Renal pelvis (tissue), 4 donors: ENCODE results near the gene MINK1. TPM values are rescaled to one million over a fixed set of nuclear protein-coding genes. Genes with fewer than 3 reads are reported as not detected.
A peak's percentile ranks its signal among the peaks of the same experiment; 100 is the strongest.
"Not testable (repeated sequence)": the region's sequence is repeated elsewhere in the genome, so short reads cannot be mapped to it uniquely, and the experiment has no call there.

Experiments used
- DNase-seq: peaks from one replicate; pipeline ENCODE4 v3.0.0-alpha.2; 2013
- polyA plus RNA-seq, 3 donors: library from polyadenylated mRNA; unstranded; fragments of 120-200 nt; gene quantifications; one replicate each; pipeline ENCODE4 v1.2.1, GENCODE V29; 2013; ENCODE audit not compliant: insufficient read length in 3 of 3

Gene MINK1
- polyA plus RNA-seq, 3 donors: 51.2 to 70.4 (median 69.7) TPM

DNA sequence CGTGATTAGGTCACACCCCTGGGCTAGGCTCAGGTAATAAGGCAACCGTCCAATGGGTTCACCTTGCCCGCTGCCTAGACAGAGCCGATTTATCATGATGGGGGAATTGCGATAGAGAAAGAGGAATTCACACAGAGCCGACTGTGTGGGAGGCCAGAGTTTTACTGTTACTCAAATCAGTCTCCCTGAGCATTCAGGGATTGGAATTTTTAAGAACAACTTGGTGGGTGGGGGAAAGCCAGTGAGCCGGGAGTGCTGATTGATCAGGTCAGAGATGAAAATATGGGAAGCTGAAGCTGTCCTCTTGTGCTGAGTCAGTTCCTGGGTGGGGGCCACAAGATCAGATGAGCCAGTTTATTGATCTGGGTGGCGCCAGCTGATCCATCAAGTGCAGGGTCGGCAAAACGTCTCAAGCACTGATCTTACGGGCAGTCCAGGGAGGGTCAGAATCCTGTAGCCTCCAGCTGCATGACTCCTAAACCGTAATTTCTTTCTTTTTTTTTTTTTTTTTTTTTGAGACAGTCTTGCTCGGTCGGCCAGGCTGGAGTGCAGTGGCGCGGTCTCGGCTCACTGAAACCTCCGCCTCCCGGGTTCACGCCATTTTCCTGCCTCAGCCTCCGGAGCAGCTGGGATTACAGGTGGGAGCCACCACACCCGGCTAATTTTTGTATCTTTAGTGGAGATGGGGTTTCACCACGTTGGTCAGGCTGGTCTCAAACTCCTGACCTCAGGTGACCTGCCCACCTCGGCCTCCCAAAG lies 93.6 kb downstream of the MINK1 start:
- not testable (repeated sequence) for DNase-seq

DNA sequence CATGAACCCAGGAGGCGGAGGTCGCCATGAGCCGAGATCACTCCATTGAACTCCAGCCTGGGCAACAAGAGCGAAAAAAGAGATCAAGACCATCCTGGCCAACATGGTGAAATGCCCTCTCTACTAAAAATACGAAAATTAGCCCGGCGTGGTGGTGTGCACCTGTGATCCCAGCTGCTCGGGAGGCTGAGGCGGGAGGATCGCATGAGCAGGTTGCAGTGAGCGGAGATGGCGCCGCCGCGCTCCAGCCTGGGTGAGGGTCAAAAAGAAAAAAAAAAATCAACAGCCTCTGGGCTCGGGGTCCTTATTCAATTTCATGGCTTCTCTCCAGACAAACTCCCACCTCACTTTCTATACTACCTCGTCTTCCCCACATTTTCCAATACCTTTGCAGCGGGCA lies 95.7 kb downstream of the MINK1 start:
- DNase-seq: no peak

GRCh38 chr17:4931963-4932362 lies 98.8 kb downstream of the MINK1 start, which contains the start of gene GP1BA:
Gene GP1BA, plus strand, starts transcription at chr17:4932277. Its CDS starts 328 bp downstream, at chr17:4932605.
- DNase-seq: no peak

DNA sequence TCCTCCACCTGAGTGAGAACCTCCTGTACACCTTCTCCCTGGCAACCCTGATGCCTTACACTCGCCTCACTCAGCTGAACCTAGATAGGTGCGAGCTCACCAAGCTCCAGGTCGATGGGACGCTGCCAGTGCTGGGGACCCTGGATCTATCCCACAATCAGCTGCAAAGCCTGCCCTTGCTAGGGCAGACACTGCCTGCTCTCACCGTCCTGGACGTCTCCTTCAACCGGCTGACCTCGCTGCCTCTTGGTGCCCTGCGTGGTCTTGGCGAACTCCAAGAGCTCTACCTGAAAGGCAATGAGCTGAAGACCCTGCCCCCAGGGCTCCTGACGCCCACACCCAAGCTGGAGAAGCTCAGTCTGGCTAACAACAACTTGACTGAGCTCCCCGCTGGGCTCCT lies 99.6 kb downstream of the MINK1 start:
- no peak for DNase-seq

DNA sequence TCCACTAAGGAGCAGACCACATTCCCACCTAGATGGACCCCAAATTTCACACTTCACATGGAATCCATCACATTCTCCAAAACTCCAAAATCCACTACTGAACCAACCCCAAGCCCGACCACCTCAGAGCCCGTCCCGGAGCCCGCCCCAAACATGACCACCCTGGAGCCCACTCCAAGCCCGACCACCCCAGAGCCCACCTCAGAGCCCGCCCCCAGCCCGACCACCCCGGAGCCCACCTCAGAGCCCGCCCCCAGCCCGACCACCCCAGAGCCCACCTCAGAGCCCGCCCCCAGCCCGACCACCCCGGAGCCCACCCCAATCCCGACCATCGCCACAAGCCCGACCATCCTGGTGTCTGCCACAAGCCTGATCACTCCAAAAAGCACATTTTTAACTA lies 100.5 kb downstream of the MINK1 start:
- no peak for DNase-seq

DNA sequence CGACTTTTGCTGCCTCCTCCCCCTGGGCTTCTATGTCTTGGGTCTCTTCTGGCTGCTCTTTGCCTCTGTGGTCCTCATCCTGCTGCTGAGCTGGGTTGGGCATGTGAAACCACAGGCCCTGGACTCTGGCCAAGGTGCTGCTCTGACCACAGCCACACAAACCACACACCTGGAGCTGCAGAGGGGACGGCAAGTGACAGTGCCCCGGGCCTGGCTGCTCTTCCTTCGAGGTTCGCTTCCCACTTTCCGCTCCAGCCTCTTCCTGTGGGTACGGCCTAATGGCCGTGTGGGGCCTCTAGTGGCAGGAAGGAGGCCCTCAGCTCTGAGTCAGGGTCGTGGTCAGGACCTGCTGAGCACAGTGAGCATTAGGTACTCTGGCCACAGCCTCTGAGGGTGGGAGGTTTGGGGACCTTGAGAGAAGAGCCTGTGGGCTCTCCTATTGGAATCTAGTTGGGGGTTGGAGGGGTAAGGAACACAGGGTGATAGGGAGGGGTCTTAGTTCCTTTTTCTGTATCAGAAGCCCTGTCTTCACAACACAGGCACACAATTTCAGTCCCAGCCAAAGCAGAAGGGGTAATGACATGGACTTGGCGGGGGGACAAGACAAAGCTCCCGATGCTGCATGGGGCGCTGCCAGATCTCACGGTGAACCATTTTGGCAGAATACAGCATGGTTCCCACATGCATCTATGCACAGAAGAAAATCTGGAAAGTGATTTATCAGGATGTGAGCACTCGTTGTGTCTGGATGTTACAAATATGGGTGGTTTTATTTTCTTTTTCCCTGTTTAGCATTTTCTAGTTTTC lies 101.2 kb downstream of the MINK1 start:
- DNase-seq: no peak

GRCh38 chr17:4935650-4936049 lies 102.5 kb downstream of the MINK1 start:
- no peak for DNase-seq

DNA sequence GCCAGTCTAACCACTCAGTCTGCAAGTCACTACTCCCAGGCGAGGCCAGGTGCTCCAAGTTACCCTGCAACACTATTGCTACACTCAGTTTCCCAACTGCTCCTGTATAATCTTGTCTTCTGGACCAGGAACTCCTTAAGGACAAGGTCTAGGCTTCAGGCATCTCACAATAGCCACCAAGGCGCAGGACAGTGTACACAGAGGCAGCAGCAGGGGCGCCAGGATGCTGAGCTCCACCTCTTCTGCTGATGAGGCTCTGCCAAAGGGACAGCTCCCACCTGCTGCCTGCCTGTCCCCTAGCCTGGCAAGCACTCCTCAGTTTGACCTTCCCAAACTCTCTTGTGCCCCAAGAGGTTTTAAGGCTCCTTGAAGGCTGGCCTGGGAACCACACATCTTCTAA lies 103.3 kb downstream of the MINK1 start:
- DNase-seq: no peak

- no peak for DNase-seq
Measured at GRCh38 chr17:4937553-4937952, 104.4 kb downstream of the MINK1 start.

DNA sequence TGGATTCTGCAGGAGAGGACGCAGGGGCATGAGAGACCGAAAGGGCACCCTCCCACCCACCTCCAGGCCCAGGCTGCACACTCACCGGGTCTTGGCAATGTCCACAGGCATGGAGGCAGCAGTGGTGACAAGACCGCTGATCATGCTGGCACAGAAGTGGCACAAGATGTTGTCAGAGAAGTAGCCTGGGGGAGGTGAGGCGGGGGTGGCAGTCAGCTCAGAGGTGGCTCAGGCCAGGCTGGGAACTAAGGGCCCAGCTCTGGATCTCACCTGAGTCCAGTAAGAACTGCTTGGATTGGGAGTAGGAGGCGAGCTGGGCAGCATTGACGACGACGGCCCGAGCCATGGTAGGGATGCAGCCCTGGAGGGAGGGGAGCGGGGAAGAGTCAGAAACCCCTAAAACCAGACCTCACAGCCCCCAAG lies 104.9 kb downstream of the MINK1 start:
- no peak for DNase-seq

DNA sequence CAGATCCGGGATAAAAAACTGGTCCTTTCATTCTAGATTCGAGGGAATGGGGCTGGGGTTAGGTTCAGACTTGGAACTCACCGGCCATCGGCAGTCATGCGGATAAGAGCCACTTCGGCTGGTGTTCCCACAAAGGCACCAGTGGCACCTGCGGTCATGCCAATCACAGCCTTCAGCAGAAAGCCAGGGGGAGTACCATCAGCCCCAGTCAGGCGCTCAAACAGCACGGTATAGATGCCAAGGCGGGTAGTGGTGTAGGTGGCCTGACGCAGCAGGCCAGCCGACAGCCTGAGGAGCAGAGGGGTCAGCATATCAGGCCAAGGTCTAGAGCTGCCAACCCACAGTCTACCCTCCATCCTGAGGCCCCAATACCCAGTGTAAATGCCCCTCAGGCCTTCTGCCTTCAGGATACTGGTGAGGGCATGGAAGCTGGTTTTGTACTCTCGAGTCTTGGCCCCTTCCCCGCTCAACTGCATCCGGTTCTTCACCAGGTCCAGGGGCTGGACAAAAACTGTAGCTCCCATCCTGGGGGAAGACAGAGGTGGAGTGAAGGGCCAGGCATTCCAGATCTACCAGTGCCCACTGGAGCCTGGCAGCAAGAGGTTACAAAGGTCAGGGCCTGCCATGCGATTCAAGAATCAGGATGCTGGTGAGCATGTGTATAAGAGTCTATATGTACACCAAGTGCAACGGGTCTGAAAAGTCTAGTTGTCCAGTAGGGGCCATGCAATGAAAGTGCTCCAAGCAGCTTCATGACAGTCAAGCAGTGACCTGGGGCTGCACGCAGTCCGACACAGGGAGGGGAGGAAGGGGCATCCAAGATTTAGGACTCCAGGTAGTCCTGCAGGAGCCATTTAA lies 105.8 kb downstream of the MINK1 start:
- DNase-seq: no peak

DNA sequence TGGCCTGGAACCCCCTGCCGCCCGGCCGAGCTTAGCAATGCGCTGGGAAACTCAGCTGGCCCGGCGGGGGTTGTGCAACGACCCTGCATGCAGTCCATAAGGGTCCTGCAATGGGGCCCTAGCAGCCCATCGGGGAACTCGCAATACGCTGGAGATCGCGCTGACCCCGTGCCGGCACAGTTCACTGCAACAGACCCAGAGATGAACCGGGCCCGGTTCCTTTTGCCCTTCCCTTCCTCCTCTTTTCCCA lies 106.3 kb downstream of the MINK1 start:
- no peak for DNase-seq

- DNase-seq: peak; percentile 100
Measured at GRCh38 chr17:4939796-4940554, 106.8 kb downstream of the MINK1 start, which contains the start of the genes RNF167 and SLC25A11. Gene RNF167, plus strand, starts transcription at chr17:4940268. Its CDS starts 642 bp downstream, at chr17:4940910. Gene SLC25A11, minus strand, starts transcription at chr17:4940046. Its CDS starts 136 bp downstream, at chr17:4939910.

DNA sequence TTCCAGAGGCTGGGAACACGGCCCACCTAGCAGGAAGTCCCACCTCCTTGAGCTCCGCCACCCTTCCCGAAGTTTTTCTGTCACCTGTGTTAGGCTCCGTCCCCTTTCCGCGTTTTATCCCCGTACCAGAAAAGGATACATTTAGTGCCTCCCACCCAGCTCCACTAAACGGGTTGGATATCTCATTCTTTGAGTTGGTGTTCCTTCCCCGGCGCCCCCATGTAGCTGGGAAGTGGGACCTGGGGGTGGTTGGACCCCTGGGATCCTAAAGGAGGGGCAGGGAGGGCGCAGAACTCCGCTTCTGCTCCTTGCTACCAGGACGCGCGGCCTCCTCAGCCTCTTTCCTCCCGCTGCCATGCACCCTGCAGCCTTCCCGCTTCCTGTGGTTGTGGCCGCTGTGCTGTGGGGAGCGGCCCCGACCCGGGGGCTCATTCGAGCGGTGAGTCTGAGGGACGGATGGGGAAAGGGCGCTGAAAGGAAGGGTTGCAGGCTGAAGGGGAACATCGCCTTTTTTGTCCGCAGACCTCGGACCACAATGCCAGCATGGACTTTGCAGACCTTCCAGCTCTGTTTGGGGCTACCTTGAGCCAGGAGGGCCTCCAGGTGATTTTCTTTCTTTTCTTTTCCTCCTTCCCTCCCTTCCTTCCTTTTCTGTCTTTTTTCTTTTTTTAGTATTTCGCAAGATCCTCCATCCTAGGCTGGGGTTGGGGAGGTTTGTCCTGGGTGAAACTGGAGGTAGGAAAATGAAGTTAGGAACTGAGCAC lies 107.6 kb downstream of the MINK1 start:
- no peak for DNase-seq

DNA sequence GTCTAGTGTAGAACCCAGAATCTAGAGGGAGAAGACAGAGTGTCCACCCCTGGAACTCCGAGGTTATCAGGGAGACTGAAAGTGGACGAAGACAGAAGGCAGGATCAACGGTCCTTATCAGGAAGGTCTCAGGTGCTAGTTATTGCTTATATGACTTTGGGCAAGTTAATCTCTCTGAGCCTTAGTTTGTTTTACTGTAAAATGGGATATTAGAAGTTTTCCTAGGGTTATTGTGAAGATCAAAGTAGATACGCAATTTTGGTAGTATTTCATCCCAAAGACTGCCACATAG lies 108.1 kb downstream of the MINK1 start:
- DNase-seq: no peak

GRCh38 chr17:4942760-4943508 lies 109.8 kb downstream of the MINK1 start:
- no peak for DNase-seq

DNA sequence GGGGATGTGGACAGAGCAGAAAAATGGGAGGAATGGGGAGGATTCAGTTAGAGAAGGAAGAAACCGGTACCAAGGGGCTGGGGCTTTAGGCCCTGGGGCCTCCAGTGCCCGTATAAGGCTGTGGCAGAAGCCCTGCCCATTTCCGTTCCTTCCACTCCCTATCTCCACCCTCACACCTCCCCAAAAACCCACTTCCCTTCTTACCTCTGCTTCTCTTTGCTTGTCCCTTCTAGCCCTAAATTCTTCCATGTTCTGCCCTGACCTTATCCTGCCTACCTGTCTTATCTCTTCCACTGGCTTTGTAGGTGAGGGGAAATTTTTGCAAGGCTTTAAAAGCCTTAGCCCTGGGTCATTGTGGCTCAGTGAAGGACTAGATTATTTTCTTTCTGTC lies 111.0 kb downstream of the MINK1 start:
- no peak for DNase-seq

GRCh38 chr17:4944554-4945175 lies 111.5 kb downstream of the MINK1 start:
- DNase-seq: no peak

- no peak for DNase-seq
Measured at GRCh38 chr17:4945176-4945943, 112.2 kb downstream of the MINK1 start.
